SK-N-SH (cell line): ENCODE data around the gene GSDMA. TPM values are rescaled to one million over a fixed set of nuclear protein-coding genes. Genes with fewer than 3 reads are reported as not detected.

Experiments used
- CTCF ChIA-PET: fragments of 300-600, 350-600 bp; formaldehyde crosslinking; extraction: SDS; loops from one replicate; lab custom pipeline; 2021; lab: Yijun Ruan, JAX
- POLR2A ChIA-PET: fragments of 350-600 bp; sonication (Branson Sonifier 250); formaldehyde crosslinking; extraction: SDS; loops from one replicate; lab custom pipeline; 2020; ENCODE audit warnings: antibody characterized with exemption, inconsistent platforms; lab: Yijun Ruan, JAX
- DNase-seq: peaks from one replicate; pipeline ENCODE4 v3.0.0; 2012
- H2AFZ ChIP-seq: fragments of 200-600 bp; sonication (generic); 2 replicates; pipeline ENCODE4 v1.8.1; 2016; ENCODE audit warnings: antibody characterized with exemption, mild to moderate bottlenecking, low read depth
- H3F3A ChIP-seq: fragments of 200-600 bp; sonication (generic); replicated peaks from 2 replicates; pipeline ENCODE3; 2016; ENCODE audit warnings: antibody characterized with exemption, mild to moderate bottlenecking; ENCODE audit not compliant: insufficient read depth
- H3K27ac ChIP-seq, 2 experiments: fragments of 200-500 bp in 1 of 2; fragments of 200-600 bp in 1 of 2; sonication (Bioruptor generic) in 1 of 2; sonication (generic), shearing (Covaris generic) in 1 of 2; 2 replicates each; pipeline versions ENCODE4 v1.5.1 to v1.6.1; 2014 to 2016; ENCODE audit warnings: low read depth in 2 of 2, inconsistent platforms in 1 of 2, low read length in 1 of 2, mild to moderate bottlenecking in 1 of 2, mixed read lengths in 1 of 2
- H3K27me3 ChIP-seq: fragments of 200-600 bp; sonication (generic), shearing (Covaris generic); 2 replicates; pipeline ENCODE4 v1.6.1; 2016; ENCODE audit warnings: mixed run types; ENCODE audit not compliant: insufficient read depth
- H3K36me3 ChIP-seq, 2 experiments: fragments of 200-500 bp in 1 of 2; fragments of 200-600 bp in 1 of 2; sonication (Bioruptor generic) in 1 of 2; sonication (generic) in 1 of 2; replicated peaks in 1 of 2; 2 replicates each; pipeline versions ENCODE3 to v1.5.1; 2014 to 2016; ENCODE audit warnings: low read length in 1 of 2, mild to moderate bottlenecking in 1 of 2; ENCODE audit not compliant: insufficient read depth in 2 of 2, control insufficient read depth in 1 of 2
- H3K4me1 ChIP-seq, 2 experiments: fragments of 200-500 bp in 1 of 2; fragments of 200-600 bp in 1 of 2; sonication (Bioruptor generic) in 1 of 2; sonication (generic), shearing (Covaris generic) in 1 of 2; 2 replicates each; pipeline versions ENCODE4 v1.5.1 to v1.6.1; 2014 to 2016; ENCODE audit warnings: low read depth in 1 of 2, low read length in 1 of 2, mixed run types in 1 of 2; ENCODE audit not compliant: insufficient read depth in 2 of 2, control insufficient read depth in 1 of 2
- H3K4me2 ChIP-seq: fragments of 200-600 bp; sonication (generic), shearing (Covaris generic); 2 replicates; pipeline ENCODE4 v1.6.1; 2017; ENCODE audit warnings: mixed run types
- H3K4me3 ChIP-seq, 2 experiments: fragments of 200-500 bp in 1 of 2; fragments of 200-600 bp in 1 of 2; sonication (Bioruptor generic) in 1 of 2; sonication (generic), shearing (Covaris generic) in 1 of 2; 2 replicates each; pipeline versions ENCODE4 v1.5.1 to v1.8.1; 2014 to 2016; ENCODE audit warnings: low read depth in 2 of 2, inconsistent platforms in 1 of 2, low read length in 1 of 2, mild to moderate bottlenecking in 1 of 2, mixed read lengths in 1 of 2, moderate library complexity in 1 of 2
- H3K79me2 ChIP-seq: fragments of 200-600 bp; sonication (generic); 2 replicates; pipeline ENCODE4 v1.8.1; 2017; ENCODE audit warnings: mild to moderate bottlenecking; ENCODE audit not compliant: insufficient read depth
- H3K9ac ChIP-seq: fragments of 200-600 bp; sonication (generic); 2 replicates; pipeline ENCODE4 v1.6.1; 2017; ENCODE audit warnings: mixed run types
- H3K9me2 ChIP-seq: fragments of 200-600 bp; sonication (generic); 2 replicates; pipeline ENCODE4 v1.6.1; 2017; ENCODE audit warnings: mixed run types
- H3K9me3 ChIP-seq: fragments of 200-600 bp; sonication (generic); 2 replicates; pipeline ENCODE4 v1.6.1; 2017; ENCODE audit warnings: mixed run types, mild to moderate bottlenecking, moderate library complexity
- H4K20me1 ChIP-seq: fragments of 200-600 bp; sonication (generic); 2 replicates; pipeline ENCODE4 v1.6.1; 2017; ENCODE audit warnings: mild to moderate bottlenecking, mixed run types; ENCODE audit not compliant: insufficient read depth
- CTCF ChIP-seq: fragments of 200-600 bp; sonication (generic); IDR thresholded peaks from 2 replicates; pipeline ENCODE4 v1.6.1; 2017; ENCODE audit warnings: antibody characterized with exemption, mild to moderate bottlenecking, moderate library complexity
- ELF1 ChIP-seq: IDR thresholded peaks from 2 replicates; pipeline ENCODE4 v1.4.0; 2012
- EZH2phosphoT487 ChIP-seq: fragments of 200-600 bp; sonication (generic); IDR thresholded peaks from 2 replicates; pipeline ENCODE4 v1.6.1; 2017; ENCODE audit warnings: low read depth, mixed run types, mild to moderate bottlenecking, antibody characterized with exemption, moderate library complexity, borderline replicate concordance
- FOSL2 ChIP-seq: IDR thresholded peaks from 2 replicates; pipeline ENCODE4 v1.4.0; 2012; ENCODE audit warnings: low read depth, mild to moderate bottlenecking, moderate library complexity, borderline replicate concordance
- FOXJ3 ChIP-seq: sonication (generic); formaldehyde crosslinking; IDR thresholded peaks from 2 replicates; pipeline ENCODE4 v1.5.1; 2020; ENCODE audit warnings: mild to moderate bottlenecking, missing genetic modification reagents
- FOXM1 ChIP-seq: IDR thresholded peaks from 2 replicates; pipeline ENCODE4 v1.4.0; 2012; ENCODE audit warnings: low read depth, mild to moderate bottlenecking
- GATA2 ChIP-seq: sonication (generic); formaldehyde crosslinking; IDR thresholded peaks from 2 replicates; pipeline ENCODE4 v1.5.0; 2020; ENCODE audit warnings: mild to moderate bottlenecking, missing genetic modification reagents
- MXI1 ChIP-seq: IDR thresholded peaks from 2 replicates; pipeline ENCODE4 v1.6.1; 2012; ENCODE audit warnings: mild to moderate bottlenecking, low read depth, low read length, improper control_type of control experiment
- PBX3 ChIP-seq: IDR thresholded peaks from 2 replicates; pipeline ENCODE4; 2012
- POLR2AphosphoS5 ChIP-seq: IDR thresholded peaks from 2 replicates; pipeline ENCODE4 v1.6.1; 2012; ENCODE audit warnings: low read depth, low read length
- SIN3A ChIP-seq: IDR thresholded peaks from 2 replicates; pipeline ENCODE4 v1.6.1; 2012; ENCODE audit warnings: low read depth, mild to moderate bottlenecking, low read length, moderate library complexity, borderline replicate concordance
- TAF1 ChIP-seq: IDR thresholded peaks from 2 replicates; pipeline ENCODE4 v1.6.1; 2012; ENCODE audit warnings: low read depth, mild to moderate bottlenecking, low read length, moderate library complexity, borderline replicate concordance
- TCF12 ChIP-seq: IDR thresholded peaks from 2 replicates; pipeline ENCODE4 v1.4.0; 2012
- USF1 ChIP-seq: IDR thresholded peaks from 2 replicates; pipeline ENCODE4 v1.4.0; 2012; ENCODE audit warnings: low read depth, borderline replicate concordance
- YY1 ChIP-seq: IDR thresholded peaks from 2 replicates; pipeline ENCODE4 v1.4.0; 2012; ENCODE audit warnings: low read depth, mild to moderate bottlenecking
- WGBS: methylation state at CpG from one replicate; pipeline ENCODE4 v1.1.6; 2017; ENCODE audit warnings: low lambda C conversion rate; 5-methylcytosine and 5-hydroxymethylcytosine counted together
- polyA plus RNA-seq, 3 experiments: library from polyadenylated mRNA; depleted of rRNA; stranded (reverse); fragments of >200 nt; gene quantifications; 2 replicates each; pipeline ENCODE4 v1.2.3, GENCODE V29; 2012

The GSDMA gene
- polyA plus RNA-seq, 1 of the 3 experiments (the other 2 are of a cell fraction): not detected

GRCh38 chr17:39953471-39953888 is 9.3 kb upstream of the GSDMA start:
- Histone ChIP-seq H3K9me3 (no peaks in the 10 kb centered on the region), H4K20me1 (no peaks in the 10 kb centered on the region), H3K9ac (no peak overlapping the region), H3K4me2 (peak overlapping the region; percentile 68), H3K36me3 (no peaks in the 10 kb centered on the region), H3K27me3 (no peaks in the 10 kb centered on the region), H3F3A (no peaks in the 10 kb centered on the region)
- WGBS: 55% methylated on average over 9 of the region's 9 CpGs
- no peak for DNase-seq
- POLR2A ChIA-PET: interaction anchor here (1.7 kb wide), 1 partner anchor 27 kb away, joined by 7 read pairs; the partner anchor contains the start of gene PSMD3
- CTCF ChIA-PET: interaction anchor here (1.2 to 5.5 kb wide), 3 partner anchors 15 to 122 kb away, joined by 3 to 56 read pairs (median 13); partner anchors contain the start of gene PSMD3
- TF ChIP-seq TCF12 (no peak), TAF1 (no peak), MXI1 (no peak), EZH2phosphoT487 (no peak), PBX3 (no peak), FOXJ3 (CRISPR knock-in tag) (no peak), FOXM1 (no peak), POLR2AphosphoS5 (no peak), CTCF (no peak), USF1 (no peak)
- TF ChIP-seq, all 33 proteins: peak for 0
- Histone ChIP-seq H2AFZ (peak overlapping the region; percentile 97), H3K9me2 (no peaks in the 10 kb centered on the region), H3K4me1 (peaks cover 0 to 11% of the 10 kb centered on the region in 2 experiments; a peak in 1 of 4 replicates), H3K4me3 (peak overlapping the region; percentile 41 to 49), H3K79me2 (no peaks in the 10 kb centered on the region), H3K27ac (peak overlapping the region in 1 of 2 experiments; percentile 70; a peak in 1 of 4 replicates)

- Histone ChIP-seq H3K9me2 (no peaks in the 10 kb centered on the region), H2AFZ (no peak overlapping the region), H3K4me3 (no peak overlapping the region), H3K9me3 (no peaks in the 10 kb centered on the region), H3K27ac (no peak overlapping the region), H3K4me2 (no peak overlapping the region), H3K27me3 (no peaks in the 10 kb centered on the region), H3K4me1 (peaks cover 0 to 11% of the 10 kb centered on the region in 2 experiments; a peak in 1 of 4 replicates), H3K79me2 (no peaks in the 10 kb centered on the region), H3F3A (no peaks in the 10 kb centered on the region), H4K20me1 (no peaks in the 10 kb centered on the region), H3K36me3 (no peaks in the 10 kb centered on the region), H3K9ac (no peak overlapping the region)
- WGBS: 72% methylated on average over 4 of the region's 4 CpGs
- DNase-seq: no peak
- ChIA-PET CTCF (interaction anchor here (0.9 to 5.5 kb wide), 5 partner anchors 14 to 72 kb away, joined by 3 to 56 read pairs (median 4); partner anchors contain the start of gene PSMD3), POLR2A (no interaction called here)
- TF ChIP-seq YY1: no peak
- no peak for TF ChIP-seq GATA2 (CRISPR knock-in tag)
- TF ChIP-seq FOSL2: no peak
- TF ChIP-seq SIN3A: no peak
- TF ChIP-seq ELF1: no peak
Observed at GRCh38 chr17:39954876-39955275, 7.9 kb upstream of the GSDMA start.
